Right lobe of liver (tissue), 6 donors: Measurements from ENCODE around the gene LTBP1. TPM values are rescaled to one million over a fixed set of nuclear protein-coding genes. Genes with fewer than 3 reads are reported as not detected.

Experiments
- ATAC-seq, 4 donors: fragments of 200-7000 bp; cut with Tn5 transposase; one replicate each; pipeline ENCODE4 v1.9.1; 2020; ENCODE audit warnings: mild to moderate bottlenecking in 4 of 4, moderate library complexity in 4 of 4
- DNase-seq, 3 donors: peaks; one replicate each; pipeline ENCODE4 v3.0.0-alpha.2; 2020
- H3K27ac ChIP-seq, 3 donors: fragments of 200-600 bp; one replicate each; pipeline ENCODE4 v1.8.0; 2022
- H3K27me3 ChIP-seq, 2 donors: fragments of 200-600 bp; one replicate each; pipeline ENCODE4 v1.8.0; 2022
- H3K36me3 ChIP-seq, 4 donors: fragments of 200-600 bp; sonication (generic) in 1 of 4; one replicate each; pipeline versions ENCODE4 v1.5.1 to v1.8.0; 2017 to 2022; ENCODE audit warnings: control low read depth in 1 of 4
- H3K4me1 ChIP-seq, 4 donors: fragments of 200-600 bp; sonication (generic) in 1 of 4; one replicate each; pipeline versions ENCODE4 v1.5.1 to v1.8.0; 2017 to 2022; ENCODE audit warnings: control low read depth in 1 of 4
- H3K4me3 ChIP-seq, 3 donors: fragments of 200-600 bp; one replicate each; pipeline ENCODE4 v1.8.0; 2022
- H3K9me3 ChIP-seq, 4 donors: fragments of 200-600 bp; sonication (generic) in 1 of 4; one replicate each; pipeline versions ENCODE4 v1.5.1 to v1.8.0; 2017 to 2022; ENCODE audit warnings: control low read depth in 1 of 4
- POLR2A ChIP-seq: fragments of 450-650 bp; IDR thresholded peaks from one replicate; pipeline ENCODE4 v1.6.1; 2017; ENCODE audit warnings: antibody characterized with exemption, mild to moderate bottlenecking
- WGBS: methylation state at CpG from one replicate; pipeline ENCODE4 v1.1.6; 2018; ENCODE audit warnings: low coverage, low lambda C conversion rate; ENCODE audit not compliant: insufficient coverage; ENCODE audit errors: missing lambda C conversion rate; 5-methylcytosine and 5-hydroxymethylcytosine counted together
- intact Hi-C, 2 donors: fragments of 100-400 bp; cut with DNase I; formaldehyde crosslinking; loops; one replicate each; pipeline versions ENCODE4 v1.11.2 to v1.14.1; 2022
- total RNA-seq, 6 experiments: library from RNA; depleted of rRNA in 2 of 6; stranded (reverse); fragments of >200 nt in 2 of 6; fragmentation: NEBNext Ultra II Directional in 3 of 6; extraction: Animal tissue kit (Norgen Biotek cat#: 25700) in 3 of 6; gene quantifications; one replicate each; pipeline versions ENCODE4 v1.1.0 to v1.2.4, GENCODE V29; 2016 to 2023
- TF ChIP-seq, protein P1 (sequence below), 4 donors: fragments of 200-600 bp in 3 of 4; fragments of 450-650 bp in 1 of 4; IDR thresholded peaks; one replicate each; pipeline versions ENCODE4 v1.5.1 to v1.8.0; 2016 to 2022; ENCODE audit warnings: antibody characterized with exemption in 4 of 4, mild to moderate bottlenecking in 2 of 4
- donor health status: DM: no; HTN: yes; CAD: no.
- donor health status: DM: no; HTN: no; CAD: no.
- donor health status: DM: no; HTN: no; CAD: no.
- donor health status: DM: no; HTN: yes; CAD: no.
- donor health status: DM: no; HTN: yes; CAD: no.

LTBP1 gene
- total RNA-seq, 6 experiments from 2014 or later, result 5.4 to 14.2 (median 9.1) TPM

DNA sequence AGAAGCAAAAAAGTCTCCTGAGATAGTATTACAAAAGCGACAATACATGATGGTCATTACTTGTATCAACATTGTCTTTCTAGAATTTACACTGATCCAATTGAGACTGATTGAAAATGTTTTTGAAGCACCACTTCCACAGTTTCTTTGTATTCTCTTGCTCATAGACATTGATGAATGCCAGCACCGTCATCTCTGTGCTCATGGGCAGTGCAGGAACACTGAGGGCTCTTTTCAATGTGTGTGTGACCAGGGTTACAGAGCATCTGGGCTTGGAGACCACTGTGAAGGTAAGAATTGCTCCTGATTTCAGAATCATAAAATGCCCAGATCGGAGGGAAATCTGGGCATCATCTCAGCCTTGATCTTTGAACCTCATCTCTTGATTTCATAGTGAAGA is 354.6 kb downstream of the LTBP1 start:
- Histone ChIP-seq H3K27me3 (no peaks in the 10 kb centered on the region), H3K27ac (no peak overlapping the region), H3K36me3 (no peaks in the 10 kb centered on the region), H3K4me3 (no peak overlapping the region), H3K4me1 (no peaks in the 10 kb centered on the region), H3K9me3 (no peaks in the 10 kb centered on the region)
- TF ChIP-seq POLR2A, result no peak
- TF ChIP-seq, protein P1, sequence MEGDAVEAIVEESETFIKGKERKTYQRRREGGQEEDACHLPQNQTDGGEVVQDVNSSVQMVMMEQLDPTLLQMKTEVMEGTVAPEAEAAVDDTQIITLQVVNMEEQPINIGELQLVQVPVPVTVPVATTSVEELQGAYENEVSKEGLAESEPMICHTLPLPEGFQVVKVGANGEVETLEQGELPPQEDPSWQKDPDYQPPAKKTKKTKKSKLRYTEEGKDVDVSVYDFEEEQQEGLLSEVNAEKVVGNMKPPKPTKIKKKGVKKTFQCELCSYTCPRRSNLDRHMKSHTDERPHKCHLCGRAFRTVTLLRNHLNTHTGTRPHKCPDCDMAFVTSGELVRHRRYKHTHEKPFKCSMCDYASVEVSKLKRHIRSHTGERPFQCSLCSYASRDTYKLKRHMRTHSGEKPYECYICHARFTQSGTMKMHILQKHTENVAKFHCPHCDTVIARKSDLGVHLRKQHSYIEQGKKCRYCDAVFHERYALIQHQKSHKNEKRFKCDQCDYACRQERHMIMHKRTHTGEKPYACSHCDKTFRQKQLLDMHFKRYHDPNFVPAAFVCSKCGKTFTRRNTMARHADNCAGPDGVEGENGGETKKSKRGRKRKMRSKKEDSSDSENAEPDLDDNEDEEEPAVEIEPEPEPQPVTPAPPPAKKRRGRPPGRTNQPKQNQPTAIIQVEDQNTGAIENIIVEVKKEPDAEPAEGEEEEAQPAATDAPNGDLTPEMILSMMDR (IDR thresholded peaks at IDR 0.05), result no peak
- WGBS, result 88% methylated on average over 3 of the region's 3 CpGs
- DNase-seq (no peak), ATAC-seq (no peak)
- intact Hi-C loops, result no loop called here

DNA sequence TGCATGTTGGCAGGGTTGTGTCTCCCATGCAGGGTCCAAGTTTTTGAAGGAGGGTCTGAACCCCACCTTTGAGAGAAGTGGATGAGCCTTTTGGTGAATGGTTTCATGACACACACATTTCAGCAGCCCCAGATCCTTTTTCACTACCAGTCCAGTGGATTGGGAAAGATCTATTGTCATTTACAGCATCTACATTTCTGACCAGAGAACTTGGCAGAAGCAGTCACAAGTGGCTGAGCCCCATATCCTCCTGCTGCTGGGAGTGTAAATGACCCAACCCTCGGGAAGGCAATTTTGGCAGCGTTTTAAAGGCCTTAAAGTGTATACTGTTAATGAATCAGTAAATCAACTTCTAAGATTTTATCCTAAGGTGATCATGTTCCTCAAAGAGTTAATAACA is 355.6 kb downstream of the LTBP1 start:
- Histone ChIP-seq H3K4me3 (no peak overlapping the region), H3K4me1 (no peaks in the 10 kb centered on the region), H3K27me3 (no peaks in the 10 kb centered on the region), H3K9me3 (no peaks in the 10 kb centered on the region), H3K27ac (no peak overlapping the region), H3K36me3 (no peaks in the 10 kb centered on the region)
- DNase-seq (no peak), ATAC-seq (no peak)
- 58% methylated on average over 2 of the region's 2 CpGs for WGBS
- TF ChIP-seq, protein P1 (IDR thresholded peaks at IDR 0.05), result no peak
- TF ChIP-seq POLR2A, result no peak
- intact Hi-C loops, result no loop called here

DNA sequence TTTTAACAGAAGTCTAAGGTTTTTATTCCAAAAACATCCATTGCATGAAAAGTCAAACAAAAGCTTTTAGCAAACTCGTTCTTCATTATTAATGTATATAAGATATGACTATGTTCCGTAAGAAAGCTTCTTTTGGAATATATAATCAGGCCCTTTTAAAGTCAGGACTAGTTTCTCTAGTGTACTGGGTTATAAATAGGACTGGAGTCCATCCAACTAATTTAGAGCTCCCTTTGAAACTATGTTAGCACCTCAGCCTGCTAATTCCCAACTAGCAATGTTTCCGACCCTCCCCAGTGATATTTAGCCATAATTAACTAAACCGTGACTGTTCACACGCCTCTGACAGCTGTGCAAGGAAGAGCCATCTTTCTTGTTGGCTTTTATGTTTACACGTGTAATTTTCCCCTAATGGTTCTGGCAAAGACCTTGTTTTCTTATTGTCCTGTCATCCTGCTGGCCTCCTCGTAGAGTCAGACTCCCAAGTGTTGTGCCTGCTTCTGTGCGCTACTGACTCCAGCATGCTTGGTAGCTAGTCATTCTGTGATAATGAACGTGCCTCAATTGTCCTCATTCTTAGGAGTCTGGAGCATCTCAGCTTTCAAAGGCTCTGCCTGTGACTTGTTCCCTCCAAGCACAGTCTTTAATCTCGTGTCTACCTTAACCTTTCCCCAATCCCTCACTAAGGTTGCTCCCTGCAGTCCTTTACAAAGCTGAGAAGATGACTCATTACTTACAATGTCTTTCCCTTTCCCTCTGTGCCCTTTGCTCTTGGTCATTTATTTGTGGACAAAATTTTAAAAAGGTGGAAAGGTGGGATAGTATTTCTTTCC is 357.5 kb downstream of the LTBP1 start:
- H3K27me3 ChIP-seq, result no peaks in the 10 kb centered on the region
- no peak overlapping the region for H3K27ac ChIP-seq
- H3K36me3 ChIP-seq, result no peaks in the 10 kb centered on the region
- intact Hi-C loops, result no loop called here
- TF ChIP-seq, protein P1 (IDR thresholded peaks at IDR 0.05), result no peak
- no peak for TF ChIP-seq POLR2A
- no peaks in the 10 kb centered on the region for H3K9me3 ChIP-seq
- H3K4me1 ChIP-seq, result no peaks in the 10 kb centered on the region
- DNase-seq, result no peak
- ATAC-seq, result no peak
- 80% methylated on average over 9 of the region's 10 CpGs for WGBS
- H3K4me3 ChIP-seq, result no peak overlapping the region

DNA sequence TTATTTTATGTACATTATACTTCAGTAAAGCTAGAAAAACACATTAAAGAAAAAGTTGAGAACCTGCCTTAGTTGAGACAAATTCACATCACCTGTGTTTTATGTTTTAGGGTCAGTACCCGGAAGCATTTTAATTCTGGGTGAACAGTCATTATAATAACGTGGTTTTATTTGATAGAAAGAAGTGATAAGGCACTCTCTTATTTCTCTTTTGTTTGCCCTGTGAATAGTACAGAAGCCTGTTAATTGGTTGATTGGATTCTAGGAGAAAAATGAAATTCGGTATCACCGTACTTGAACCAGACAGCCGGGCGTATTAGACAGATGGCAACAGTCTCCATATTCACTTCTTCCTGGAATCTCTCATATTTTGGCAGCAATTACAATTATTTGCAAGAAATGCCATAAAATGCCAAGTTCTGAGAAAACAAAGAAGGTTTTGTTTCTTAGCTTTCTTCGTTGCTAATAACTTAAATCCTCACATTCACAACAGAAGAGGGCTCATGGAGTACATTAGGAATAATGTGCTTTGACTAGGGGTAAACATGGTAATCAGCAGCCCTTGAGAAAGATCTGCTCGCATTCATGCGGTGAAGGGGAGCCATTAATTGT is 361.0 kb downstream of the LTBP1 start:
- ATAC-seq (no peak), DNase-seq (no peak)
- Histone ChIP-seq H3K27ac (no peak overlapping the region), H3K36me3 (no peaks in the 10 kb centered on the region), H3K4me1 (no peaks in the 10 kb centered on the region), H3K9me3 (no peaks in the 10 kb centered on the region), H3K27me3 (no peaks in the 10 kb centered on the region), H3K4me3 (no peak overlapping the region)
- WGBS, result 88% methylated on average over 9 of the region's 9 CpGs
- TF ChIP-seq POLR2A, result no peak
- TF ChIP-seq, protein P1 (IDR thresholded peaks at IDR 0.05), result no peak
- intact Hi-C loops, result no loop called here
